ENCODE data around the gene PNCK. TPM values are rescaled to one million over a fixed set of nuclear protein-coding genes. Genes with fewer than 3 reads are reported as not detected.

PNCK gene
- total and polyA plus RNA-seq, 2 donors (not counting 1 experiment from before 2014, with no cell fraction given): 0.33 TPM; not detected in 1

- H3K79me2 ChIP-seq (ENCODE audit: control insufficient read depth, insufficient read depth, low read length): no peaks in the 10 kb centered on the region
- no peaks in the 10 kb centered on the region for H3K36me3 ChIP-seq (ENCODE audit: control insufficient read depth, insufficient read depth, low read length)
- no peaks in the 10 kb centered on the region for H4K20me1 ChIP-seq (ENCODE audit: control insufficient read depth, extremely low read depth, insufficient read depth, low read length)
- H3K27me3 ChIP-seq (ENCODE audit: control insufficient read depth, insufficient read depth, low read length): peaks cover 12% of the 10 kb centered on the region
- no peaks in the 10 kb centered on the region for H3K4me1 ChIP-seq (ENCODE audit: control insufficient read depth, extremely low read depth, insufficient read depth, low read length)
- H3K27ac ChIP-seq (ENCODE audit: insufficient read depth, low read length): no peak overlapping the region
- H3K4me2 ChIP-seq (ENCODE audit: extremely low read depth, insufficient read depth, low read length): no peak overlapping the region
- H3K9me3 ChIP-seq (ENCODE audit: control insufficient read depth, insufficient read depth, low read depth, low read length): no peaks in the 10 kb centered on the region
- no peak for DNase-seq (ENCODE audit: low read depth in 2 of 2)
- TF ChIP-seq CTCF (conservative IDR thresholded peaks at IDR 0.05 in 1 of 2, IDR thresholded peaks at IDR 0.05 in 1 of 2; ENCODE audit: low read depth in 1 of 2, low read length in 2 of 2) (no peak), EZH2 (IDR thresholded peaks at IDR 0.05; ENCODE audit: low read length, missing control alignments) (no peak)
- H2AFZ ChIP-seq (ENCODE audit: low read length): no peak overlapping the region
- H3K4me3 ChIP-seq (replicated peaks in 1 of 4; ENCODE audit: control extremely low read depth in 1 of 4, insufficient read depth in 1 of 4, low read depth in 3 of 4, low read length in 4 of 4): no peak overlapping the region
- no peak overlapping the region for H3K9ac ChIP-seq (ENCODE audit: insufficient read depth, low read length)
Measured at GRCh38 chrX:153638436-153639176, 35.0 kb downstream of the PNCK start.

GRCh38 chrX:153638041-153638371, 35.6 kb downstream of the PNCK start:
- no peak for DNase-seq (ENCODE audit: low read depth in 2 of 2)
- H3K4me2 ChIP-seq (ENCODE audit: extremely low read depth, insufficient read depth, low read length): no peak overlapping the region
- H3K4me1 ChIP-seq (ENCODE audit: control insufficient read depth, extremely low read depth, insufficient read depth, low read length): no peaks in the 10 kb centered on the region
- H4K20me1 ChIP-seq (ENCODE audit: control insufficient read depth, extremely low read depth, insufficient read depth, low read length): no peaks in the 10 kb centered on the region
- H3K9ac ChIP-seq (ENCODE audit: insufficient read depth, low read length): no peak overlapping the region
- H3K4me3 ChIP-seq (replicated peaks in 1 of 4; ENCODE audit: control extremely low read depth in 1 of 4, insufficient read depth in 1 of 4, low read depth in 3 of 4, low read length in 4 of 4): no peak overlapping the region
- TF ChIP-seq EZH2 (IDR thresholded peaks at IDR 0.05; ENCODE audit: low read length, missing control alignments): no peak
- no peak for TF ChIP-seq CTCF (conservative IDR thresholded peaks at IDR 0.05 in 1 of 2, IDR thresholded peaks at IDR 0.05 in 1 of 2; ENCODE audit: low read depth in 1 of 2, low read length in 2 of 2)
- H3K36me3 ChIP-seq (ENCODE audit: control insufficient read depth, insufficient read depth, low read length): no peaks in the 10 kb centered on the region
- peaks cover 12% of the 10 kb centered on the region for H3K27me3 ChIP-seq (ENCODE audit: control insufficient read depth, insufficient read depth, low read length)
- H3K9me3 ChIP-seq (ENCODE audit: control insufficient read depth, insufficient read depth, low read depth, low read length): no peaks in the 10 kb centered on the region
- H3K79me2 ChIP-seq (ENCODE audit: control insufficient read depth, insufficient read depth, low read length): no peaks in the 10 kb centered on the region
- H3K27ac ChIP-seq (ENCODE audit: insufficient read depth, low read length): no peak overlapping the region
- H2AFZ ChIP-seq (ENCODE audit: low read length): no peak overlapping the region

GRCh38 chrX:153637121-153638040, 36.2 kb downstream of the PNCK start:
- no peak for DNase-seq (ENCODE audit: low read depth in 2 of 2)
- Histone ChIP-seq H3K79me2 (ENCODE audit: control insufficient read depth, insufficient read depth, low read length) (no peaks in the 10 kb centered on the region), H3K4me3 (replicated peaks in 1 of 4; ENCODE audit: control extremely low read depth in 1 of 4, insufficient read depth in 1 of 4, low read depth in 3 of 4, low read length in 4 of 4) (no peak overlapping the region), H3K9ac (ENCODE audit: insufficient read depth, low read length) (no peak overlapping the region), H3K4me2 (ENCODE audit: extremely low read depth, insufficient read depth, low read length) (no peak overlapping the region), H3K36me3 (ENCODE audit: control insufficient read depth, insufficient read depth, low read length) (no peaks in the 10 kb centered on the region), H3K27ac (ENCODE audit: insufficient read depth, low read length) (no peak overlapping the region), H3K27me3 (ENCODE audit: control insufficient read depth, insufficient read depth, low read length) (peaks cover 7% of the 10 kb centered on the region), H4K20me1 (ENCODE audit: control insufficient read depth, extremely low read depth, insufficient read depth, low read length) (no peaks in the 10 kb centered on the region), H3K4me1 (ENCODE audit: control insufficient read depth, extremely low read depth, insufficient read depth, low read length) (no peaks in the 10 kb centered on the region), H3K9me3 (ENCODE audit: control insufficient read depth, insufficient read depth, low read depth, low read length) (no peaks in the 10 kb centered on the region), H2AFZ (ENCODE audit: low read length) (no peak overlapping the region)
- TF ChIP-seq CTCF (conservative IDR thresholded peaks at IDR 0.05 in 1 of 2, IDR thresholded peaks at IDR 0.05 in 1 of 2; ENCODE audit: low read depth in 1 of 2, low read length in 2 of 2) (no peak), EZH2 (IDR thresholded peaks at IDR 0.05; ENCODE audit: low read length, missing control alignments) (no peak)
